CD4-positive, CD25-positive, alpha-beta regulatory T cell (primary cell): Measurements from ENCODE around the gene C10orf90. TPM values are rescaled to one million over a fixed set of nuclear protein-coding genes. Genes with fewer than 3 reads are reported as not detected.

Source experiments
- ATAC-seq, 2 donors: fragments of 150-1000 bp; cut with Tn5 transposase; one replicate each; pipeline ENCODE4 v1.10.0; 2021; ENCODE audit warnings: low read depth in 2 of 2, moderate number of reproducible peaks in 2 of 2, moderate library complexity in 1 of 2
- DNase-seq, 3 donors: peaks; one replicate each; pipeline versions ENCODE4 v3.0.0 to v3.0.0-alpha.2; 2012 to 2022; ENCODE audit warnings: mixed read lengths in 1 of 3
- H3K27ac ChIP-seq: one replicate; pipeline ENCODE4 v1.7.0; 2013; ENCODE audit warnings: mild to moderate bottlenecking, low read length; ENCODE audit not compliant: insufficient read depth, poor library complexity, severe bottlenecking
- H3K27me3 ChIP-seq: one replicate; pipeline ENCODE4 v1.7.0; 2013; ENCODE audit warnings: low read length; ENCODE audit not compliant: control insufficient read depth, insufficient read depth
- H3K36me3 ChIP-seq: one replicate; pipeline ENCODE4 v1.7.0; 2013; ENCODE audit warnings: mild to moderate bottlenecking, low read length, moderate library complexity; ENCODE audit not compliant: control insufficient read depth, insufficient read depth
- H3K4me1 ChIP-seq: 2 replicates; pipeline ENCODE4 v1.7.0; 2013; ENCODE audit warnings: mild to moderate bottlenecking, low read length; ENCODE audit not compliant: insufficient read depth, control insufficient read depth, poor library complexity, severe bottlenecking
- H3K4me3 ChIP-seq: one replicate; pipeline ENCODE4 v1.7.0; 2013; ENCODE audit warnings: low read depth, mild to moderate bottlenecking, low read length, moderate library complexity
- H3K9me3 ChIP-seq, 2 experiments: 1 replicate in 1 of 2; 2 replicates in 1 of 2; pipeline ENCODE4 v1.7.0; 2013; ENCODE audit warnings: low read length in 2 of 2, mild to moderate bottlenecking in 1 of 2, moderate library complexity in 1 of 2; ENCODE audit not compliant: control insufficient read depth in 2 of 2
- H3K27ac Mint-ChIP-seq, 3 donors: one replicate each; pipeline ENCODE4 v1.8.0; 2020 to 2022; ENCODE audit warnings: mild to moderate bottlenecking in 3 of 3, mixed read lengths in 3 of 3, moderate library complexity in 2 of 3
- H3K27me3 Mint-ChIP-seq: one replicate; pipeline ENCODE4 v1.8.0; 2022; ENCODE audit warnings: mild to moderate bottlenecking, mixed read lengths
- H3K36me3 Mint-ChIP-seq: one replicate; pipeline ENCODE4 v1.8.0; 2020; ENCODE audit warnings: mixed read lengths
- H3K4me1 Mint-ChIP-seq, 4 donors: one replicate each; pipeline ENCODE4 v1.8.0; 2020 to 2022; ENCODE audit warnings: mixed read lengths in 4 of 4, mild to moderate bottlenecking in 1 of 4
- H3K4me3 Mint-ChIP-seq, 4 donors: one replicate each; pipeline ENCODE4 v1.8.0; 2020 to 2022; ENCODE audit warnings: mild to moderate bottlenecking in 4 of 4, mixed read lengths in 4 of 4, moderate library complexity in 3 of 4
- H3K9me3 Mint-ChIP-seq, 7 donors: one replicate each; pipeline ENCODE4 v1.8.0; 2020 to 2022; ENCODE audit warnings: mixed read lengths in 7 of 7, mild to moderate bottlenecking in 3 of 7, moderate library complexity in 2 of 7
- polyA plus RNA-seq, 4 donors: library from polyadenylated mRNA; unstranded; fragments of 300-500 nt; fragmentation: Illumina TruSeq; gene quantifications; one replicate each; pipeline ENCODE4 v1.2.3, GENCODE V29; 2021
- total RNA-seq: library from RNA; stranded (reverse); gene quantifications from one replicate; pipeline ENCODE4 v1.2.3, GENCODE V29; 2022

The C10orf90 gene
- total RNA-seq (not detected), polyA plus RNA-seq (not detected)

- peaks cover 0 to 5% (median 2%) of the 10 kb centered on the region in 7 donors for H3K9me3 Mint-ChIP-seq
- DNase-seq, result no peak
- Histone ChIP-seq H3K27ac (no peak within 1 kb of the TSS), H3K9me3 (no peaks in the 10 kb centered on the region), H3K36me3 (no peaks in the 10 kb centered on the region), H3K4me1 (no peaks in the 10 kb centered on the region), H3K27me3 (no peaks in the 10 kb centered on the region), H3K4me3 (peak within 1 kb of the TSS; percentile 4)
- H3K4me3 Mint-ChIP-seq, result peak within 1 kb of the TSS in 2 of 4 donors; percentile 40 to 62
- ATAC-seq, result no peak
- H3K27me3 Mint-ChIP-seq, result no peaks in the 10 kb centered on the region
- peaks cover 0 to 15% (median 1%) of the 10 kb centered on the region in 4 donors for H3K4me1 Mint-ChIP-seq
- H3K27ac Mint-ChIP-seq, result no peak within 1 kb of the TSS
- H3K36me3 Mint-ChIP-seq, result no peaks in the 10 kb centered on the region
Observed at GRCh38 chr10:126670056-126670894, at the start of gene C10orf90. Gene C10orf90, minus strand, starts transcription at chr10:126670693. Its CDS starts 213 bp downstream, at chr10:126670480.

- peaks cover 0 to 8% (median 4%) of the 10 kb centered on the region in 4 donors for H3K4me1 Mint-ChIP-seq
- Histone ChIP-seq H3K36me3 (no peaks in the 10 kb centered on the region), H3K27me3 (no peaks in the 10 kb centered on the region), H3K27ac (no peak overlapping the region), H3K9me3 (no peaks in the 10 kb centered on the region), H3K4me3 (no peak overlapping the region), H3K4me1 (no peaks in the 10 kb centered on the region)
- H3K27ac Mint-ChIP-seq, result no peak overlapping the region
- DNase-seq (no peak), ATAC-seq (no peak)
- no peaks in the 10 kb centered on the region for H3K27me3 Mint-ChIP-seq
- no peak overlapping the region for H3K4me3 Mint-ChIP-seq
- no peaks in the 10 kb centered on the region for H3K36me3 Mint-ChIP-seq
- peaks cover 0 to 6% (median 0%) of the 10 kb centered on the region in 7 donors for H3K9me3 Mint-ChIP-seq
Observed at GRCh38 chr10:126716366-126716765, 45.9 kb upstream of the C10orf90 start.

DNA sequence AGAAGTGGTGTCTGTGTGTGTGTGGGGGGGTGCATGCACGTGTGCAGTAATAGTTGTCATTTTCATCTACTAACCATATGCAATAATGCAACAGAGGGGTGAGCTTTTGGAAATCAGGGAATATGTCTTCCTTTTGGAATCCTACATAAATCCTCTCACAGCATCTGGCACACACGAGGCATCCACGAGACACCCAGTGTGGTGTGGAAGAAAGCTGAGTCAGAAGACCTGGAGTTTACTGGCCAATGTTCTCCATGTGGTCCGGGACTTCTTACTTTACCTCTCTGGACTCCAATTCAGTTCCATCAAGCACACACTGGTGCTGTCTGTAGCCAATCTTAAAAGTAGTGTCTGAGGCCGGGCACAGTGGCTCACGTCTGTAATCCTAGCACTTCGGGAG is 43.1 kb upstream of the C10orf90 start:
- Mint-ChIP-seq H3K4me3 (no peak overlapping the region), H3K27me3 (no peaks in the 10 kb centered on the region), H3K9me3 (peaks cover 0 to 6% (median 0%) of the 10 kb centered on the region in 7 donors), H3K27ac (no peak overlapping the region), H3K36me3 (no peaks in the 10 kb centered on the region), H3K4me1 (peaks cover 0 to 8% (median 4%) of the 10 kb centered on the region in 4 donors)
- Histone ChIP-seq H3K4me3 (no peak overlapping the region), H3K27ac (no peak overlapping the region), H3K27me3 (no peaks in the 10 kb centered on the region), H3K9me3 (no peaks in the 10 kb centered on the region), H3K4me1 (no peaks in the 10 kb centered on the region), H3K36me3 (no peaks in the 10 kb centered on the region)
- no peak for DNase-seq
- no peak for ATAC-seq

GRCh38 chr10:126712681-126713080 is 42.2 kb upstream of the C10orf90 start:
- Mint-ChIP-seq H3K4me3 (no peak overlapping the region), H3K9me3 (peaks cover 0 to 5% (median 0%) of the 10 kb centered on the region in 7 donors), H3K27me3 (no peaks in the 10 kb centered on the region), H3K4me1 (peaks cover 0 to 8% (median 4%) of the 10 kb centered on the region in 4 donors), H3K27ac (no peak overlapping the region), H3K36me3 (no peaks in the 10 kb centered on the region)
- ATAC-seq (no peak), DNase-seq (no peak)
- no peaks in the 10 kb centered on the region for H3K9me3 ChIP-seq
- no peaks in the 10 kb centered on the region for H3K4me1 ChIP-seq
- H3K4me3 ChIP-seq, result no peak overlapping the region
- no peaks in the 10 kb centered on the region for H3K36me3 ChIP-seq
- no peak overlapping the region for H3K27ac ChIP-seq
- no peaks in the 10 kb centered on the region for H3K27me3 ChIP-seq

DNA sequence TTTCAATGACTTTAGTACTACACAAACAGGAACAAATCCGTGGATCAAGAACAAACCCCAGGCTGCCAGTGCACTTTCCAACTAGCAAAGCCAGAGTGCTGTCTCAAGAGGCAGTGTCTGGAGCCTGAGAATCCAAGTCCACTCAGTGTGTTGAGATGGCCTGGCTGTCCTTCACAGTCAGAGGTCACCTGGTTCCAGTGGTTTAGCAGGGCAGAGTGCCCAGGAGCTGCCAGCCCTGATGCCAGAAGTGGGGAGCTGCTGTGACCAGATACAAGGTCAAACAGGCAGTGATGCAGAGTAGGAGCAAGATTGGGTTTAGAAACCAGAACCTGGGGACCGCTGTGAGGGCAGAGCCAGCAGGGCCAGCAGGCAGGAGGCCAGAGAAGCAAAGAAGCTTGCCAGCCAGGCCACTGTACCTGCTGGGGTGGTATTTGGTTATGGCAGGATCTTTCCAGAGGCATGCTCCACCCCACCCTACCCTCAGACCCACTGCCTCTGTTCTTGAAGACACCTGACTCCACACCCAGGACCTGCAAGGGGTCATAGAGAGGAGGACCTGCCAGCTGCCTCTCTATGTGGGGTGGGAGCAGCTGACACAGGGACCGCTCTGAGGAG is 35.6 kb upstream of the C10orf90 start:
- Histone ChIP-seq H3K36me3 (no peaks in the 10 kb centered on the region), H3K27me3 (no peaks in the 10 kb centered on the region), H3K4me1 (no peaks in the 10 kb centered on the region), H3K27ac (no peak overlapping the region), H3K9me3 (no peaks in the 10 kb centered on the region), H3K4me3 (no peak overlapping the region)
- Mint-ChIP-seq H3K9me3 (peaks cover 0 to 2% (median 0%) of the 10 kb centered on the region in 7 donors), H3K27ac (no peak overlapping the region), H3K4me1 (no peaks in the 10 kb centered on the region), H3K4me3 (no peak overlapping the region), H3K27me3 (peaks cover 5% of the 10 kb centered on the region), H3K36me3 (no peaks in the 10 kb centered on the region)
- no peak for DNase-seq
- no peak for ATAC-seq

DNA sequence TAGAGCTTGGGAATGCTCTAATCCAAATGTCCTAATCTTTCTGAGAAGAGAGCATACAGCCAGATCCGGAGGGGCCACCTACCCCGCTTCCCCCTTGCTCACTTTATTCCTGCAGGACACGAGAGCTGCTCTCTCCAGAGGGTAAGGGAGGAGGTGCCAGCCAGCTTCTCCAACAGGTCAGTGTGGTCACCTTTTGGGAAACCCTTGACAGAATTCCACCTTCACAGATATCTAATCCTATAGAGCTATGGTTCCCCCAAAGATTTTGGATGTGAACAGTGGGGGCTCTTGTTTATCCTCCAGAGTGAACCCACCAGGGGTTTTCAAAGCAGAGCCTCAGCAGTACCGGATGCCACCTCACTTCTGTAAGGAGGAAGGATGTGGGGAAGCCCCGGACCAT is 34.6 kb upstream of the C10orf90 start:
- H3K4me1 ChIP-seq, result no peaks in the 10 kb centered on the region
- no peaks in the 10 kb centered on the region for H3K36me3 ChIP-seq
- H3K4me1 Mint-ChIP-seq, result no peaks in the 10 kb centered on the region
- no peaks in the 10 kb centered on the region for H3K9me3 ChIP-seq
- H3K36me3 Mint-ChIP-seq, result no peaks in the 10 kb centered on the region
- no peak overlapping the region for H3K4me3 ChIP-seq
- H3K9me3 Mint-ChIP-seq, result no peaks in the 10 kb centered on the region
- no peak overlapping the region for H3K27ac Mint-ChIP-seq
- no peak overlapping the region for H3K4me3 Mint-ChIP-seq
- no peak overlapping the region for H3K27ac ChIP-seq
- DNase-seq, result no peak
- no peaks in the 10 kb centered on the region for H3K27me3 ChIP-seq
- H3K27me3 Mint-ChIP-seq, result peaks cover 5% of the 10 kb centered on the region
- no peak for ATAC-seq

- H3K4me3 ChIP-seq, result no peak overlapping the region
Observed at GRCh38 chr10:126704649-126705048, 34.2 kb upstream of the C10orf90 start.

More at GRCh38 chr10:126704649-126705048, 34.2 kb upstream of the C10orf90 start:
- H3K4me3 Mint-ChIP-seq, result no peak overlapping the region
- DNase-seq (no peak), ATAC-seq (no peak)
- no peak overlapping the region for H3K27ac ChIP-seq
- no peaks in the 10 kb centered on the region for H3K9me3 Mint-ChIP-seq
- no peaks in the 10 kb centered on the region for H3K4me1 Mint-ChIP-seq
- no peaks in the 10 kb centered on the region for H3K9me3 ChIP-seq
- H3K36me3 Mint-ChIP-seq, result no peaks in the 10 kb centered on the region
- no peaks in the 10 kb centered on the region for H3K36me3 ChIP-seq
- peaks cover 5% of the 10 kb centered on the region for H3K27me3 Mint-ChIP-seq
- no peak overlapping the region for H3K27ac Mint-ChIP-seq
- H3K27me3 ChIP-seq, result no peaks in the 10 kb centered on the region
- no peaks in the 10 kb centered on the region for H3K4me1 ChIP-seq
